Skin of body (tissue), 2 donors: Measurements from ENCODE around the gene PRIMA1. TPM values are rescaled to one million over a fixed set of nuclear protein-coding genes. Genes with fewer than 3 reads are reported as not detected.

ENCODE experiments used
- DNase-seq: peaks from one replicate; lab custom pipeline; 2025; lab: John Stamatoyannopoulos, UW
- total RNA-seq: library from RNA; depleted of rRNA; stranded (reverse); fragments of >200 nt; gene quantifications from one replicate; pipeline ENCODE4 v1.2.3, GENCODE V29; 2014

Gene PRIMA1
- total RNA-seq, 1 donor from 2014 or later = 0.99 TPM

DNA sequence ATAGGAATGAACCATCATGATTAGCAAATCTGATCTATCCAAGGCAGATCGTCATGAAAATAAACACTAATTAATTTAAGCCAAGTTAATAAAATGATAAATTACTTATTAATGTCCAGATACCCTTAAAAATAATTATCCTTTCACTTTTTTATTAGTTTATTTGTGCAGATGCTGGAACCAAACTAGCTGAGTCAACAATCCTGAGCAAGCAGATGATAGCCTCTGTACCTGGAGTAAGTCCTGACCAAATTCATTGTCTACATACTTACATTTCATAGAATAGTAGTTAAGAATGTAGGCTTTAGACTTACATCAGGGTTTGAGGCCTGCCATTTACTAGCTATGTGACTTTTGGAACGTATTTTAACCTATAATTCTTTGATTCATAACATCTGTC, 105.8 kb downstream of the PRIMA1 start:
- DNase-seq = no peak

DNA sequence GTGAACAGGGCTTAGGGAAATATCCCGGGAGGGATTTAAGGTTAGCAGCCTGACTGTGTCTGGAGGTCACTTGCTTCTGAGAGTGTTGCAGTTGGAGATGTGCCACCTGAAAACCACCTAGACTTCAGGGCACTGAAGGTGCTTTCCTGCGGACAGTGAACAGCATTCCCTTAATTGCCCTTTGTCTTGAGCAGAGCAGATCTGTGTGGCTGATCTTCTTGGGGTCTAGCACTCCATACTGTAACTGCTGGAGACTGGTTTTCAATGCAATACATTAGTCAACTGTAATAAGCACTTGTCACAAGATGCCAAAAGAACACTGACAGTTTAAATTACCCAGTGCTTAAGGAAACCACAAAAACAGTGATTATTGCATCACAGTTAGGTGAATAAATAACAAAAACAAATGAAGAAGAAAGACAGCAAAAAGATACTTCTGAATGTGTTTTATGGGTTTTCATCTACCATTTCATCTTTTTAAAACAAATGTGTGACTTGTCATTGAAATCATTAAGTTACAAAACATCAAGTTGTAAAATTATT, 111.8 kb downstream of the PRIMA1 start:
- no peak for DNase-seq

GRCh38 chr14:93675651-93676050, 112.6 kb downstream of the PRIMA1 start:
- DNase-seq = no peak

DNA sequence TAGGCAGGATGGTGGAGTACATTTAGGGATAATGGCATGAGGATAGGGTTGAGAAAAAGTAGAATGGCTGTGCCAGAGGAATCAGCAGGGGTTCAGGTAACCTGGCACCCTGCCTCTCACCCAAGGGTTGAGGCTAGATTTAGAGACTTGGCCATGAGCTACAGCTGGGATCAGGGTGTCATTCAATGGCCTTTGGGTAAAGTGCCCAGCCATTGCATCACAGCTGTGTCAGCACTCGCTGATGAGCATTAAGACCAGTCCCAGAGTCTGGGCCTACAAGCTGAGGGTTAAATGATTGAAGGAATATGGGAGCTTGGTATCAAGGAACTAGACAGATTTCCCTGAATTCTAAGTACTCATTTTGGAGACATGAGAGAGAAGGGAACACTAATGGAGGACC, 113.9 kb downstream of the PRIMA1 start:
- DNase-seq = no peak

DNA sequence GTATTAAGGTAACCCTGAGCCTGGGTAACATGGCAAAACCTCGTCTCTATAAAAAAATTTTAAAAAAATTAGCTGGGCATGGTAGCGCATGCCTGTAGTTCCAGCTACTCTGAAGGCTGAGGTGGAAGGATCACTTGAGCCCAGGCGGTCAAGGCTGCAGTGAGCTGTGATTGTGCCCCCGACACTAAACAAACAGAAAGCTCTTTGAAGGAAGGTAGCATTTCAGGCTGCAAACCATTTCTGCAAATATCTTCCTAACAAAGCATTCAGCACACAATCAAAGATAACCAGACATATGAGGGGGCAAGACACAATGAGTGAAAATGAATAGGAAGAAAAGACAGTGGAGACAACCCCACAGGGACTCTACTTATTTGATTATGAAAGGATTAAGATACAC, 118.7 kb downstream of the PRIMA1 start:
- DNase-seq = no peak

Other genes with a start within 250 kb of the PRIMA1 start
- not detected for gene FAM181A, start 138.9 kb upstream of the PRIMA1 start, total RNA-seq
- gene ASB2, start 188.1 kb upstream of the PRIMA1 start, total RNA-seq = 6.1 TPM
- not detected for gene CCDC197, start 208.8 kb upstream of the PRIMA1 start, total RNA-seq
- gene OTUB2, start 237.9 kb upstream of the PRIMA1 start, total RNA-seq = 2.9 TPM